Germinal center (tissue), 1 donor: ENCODE data around the gene TSNAXIP1.
A peak's percentile ranks its signal among the peaks of the same experiment; 100 is the strongest.
"Not testable (repeated sequence)": the region's sequence is repeated elsewhere in the genome, so short reads cannot be mapped to it uniquely, and the experiment has no call there.

Experiments used
- DNase-seq: peaks from one replicate; pipeline ENCODE4 v3.0.0; 2012; ENCODE audit warnings: mixed read lengths, low spot score

TSNAXIP1 gene

DNA sequence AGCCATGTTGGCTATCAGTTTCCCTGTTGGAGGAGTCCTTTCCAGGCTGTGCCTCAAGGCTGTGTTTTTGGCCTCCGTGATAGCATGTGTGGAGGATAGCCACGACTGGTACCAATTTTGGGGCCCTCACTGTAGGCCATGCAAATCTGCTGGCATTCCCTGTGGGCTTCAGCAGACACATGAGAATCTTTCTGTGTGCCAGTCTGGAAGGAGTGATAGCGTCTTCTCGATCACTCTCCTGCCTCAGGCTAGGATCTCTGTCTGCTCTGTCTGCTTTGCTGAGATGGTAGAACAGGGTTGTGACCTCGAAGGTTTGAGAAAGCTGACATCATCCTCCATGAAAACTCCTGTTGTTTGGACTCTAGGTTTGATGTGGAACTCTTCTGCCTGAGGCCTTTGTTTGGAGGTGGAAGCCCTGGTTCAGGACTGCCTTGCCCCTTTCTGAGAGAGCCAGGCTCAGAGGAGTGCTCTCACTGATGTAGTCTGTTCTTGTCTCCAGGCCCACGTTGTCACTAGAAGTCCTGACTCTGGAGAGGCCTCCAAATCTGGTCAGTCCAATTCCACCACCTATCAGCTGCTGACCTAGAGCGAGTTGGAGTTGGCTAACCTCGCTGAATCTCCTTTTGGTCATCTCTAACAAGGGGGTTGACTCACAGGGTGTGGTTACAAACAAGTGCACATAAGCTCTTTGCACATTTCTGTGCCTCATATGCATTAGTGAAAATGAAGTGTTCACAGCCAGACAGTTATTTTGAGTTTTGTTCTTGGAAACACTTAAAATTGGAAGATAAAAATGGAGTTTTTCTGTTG lies 54.1 kb downstream of the TSNAXIP1 start:
- DNase-seq, result no peak

DNA sequence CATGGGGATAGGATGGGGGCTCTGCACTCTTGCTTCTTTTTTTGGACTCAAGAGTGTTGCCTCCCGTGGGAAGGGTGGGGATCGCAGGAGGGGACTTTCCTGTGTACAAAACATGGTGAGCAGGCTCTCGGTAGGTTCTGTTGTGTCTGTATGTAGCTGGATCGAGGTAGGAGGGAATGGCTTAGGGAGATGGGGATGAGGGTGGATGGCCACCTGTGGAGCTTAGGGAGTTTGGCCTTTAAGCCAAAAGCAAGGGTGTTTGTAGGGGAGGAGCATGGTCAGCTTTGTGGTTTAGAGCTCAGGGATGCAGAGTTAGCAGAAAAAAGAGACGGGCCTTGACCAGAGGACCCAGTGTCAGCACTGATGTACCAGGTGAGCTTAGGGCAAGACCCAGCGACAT lies 55.2 kb downstream of the TSNAXIP1 start:
- no peak for DNase-seq

DNA sequence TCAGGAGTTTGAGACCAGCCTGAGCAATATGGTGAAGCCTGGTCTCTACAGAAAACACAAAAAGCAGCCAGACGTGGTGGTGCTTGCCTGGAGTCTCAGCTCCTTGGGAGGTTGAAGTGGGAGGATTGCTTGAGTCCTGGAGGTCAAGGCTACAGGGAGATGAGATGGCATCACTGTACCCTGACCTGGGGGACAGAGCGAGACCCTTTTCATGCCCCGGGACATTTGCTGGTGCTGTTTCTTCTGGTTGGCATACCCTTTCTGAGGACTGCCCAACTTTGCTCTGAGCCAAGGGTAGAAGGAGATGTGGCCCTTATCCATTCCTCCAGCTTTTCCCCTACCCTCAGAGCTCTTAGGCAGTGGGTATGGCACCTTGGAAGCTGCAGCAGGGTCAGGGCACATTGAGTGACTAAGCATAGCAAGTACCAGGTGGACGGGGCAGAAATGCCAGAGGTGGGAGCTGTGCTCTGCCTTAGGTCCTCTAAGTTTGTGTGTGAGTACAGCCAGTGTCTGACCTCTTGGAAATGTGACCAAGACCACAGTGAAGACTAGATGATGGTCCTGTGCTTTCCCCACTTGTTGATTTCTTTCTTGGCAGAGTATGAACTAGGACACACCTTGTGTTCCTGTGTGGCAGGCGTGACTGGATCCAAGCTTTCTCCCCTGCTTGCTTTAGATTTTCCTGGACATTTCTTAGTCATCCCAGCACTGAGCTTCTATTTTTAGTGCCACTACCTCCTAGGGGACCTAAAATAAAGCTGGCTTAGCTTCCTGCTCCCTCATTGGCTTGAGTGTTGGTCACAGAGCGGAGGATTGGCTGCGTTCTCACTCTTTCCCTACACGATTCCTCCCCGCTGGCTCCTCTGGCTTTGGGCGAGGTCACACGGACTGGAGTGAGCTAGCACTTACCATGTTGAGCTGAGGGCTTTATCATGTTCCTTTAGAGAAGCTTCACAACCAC lies 56.2 kb downstream of the TSNAXIP1 start:
- DNase-seq, result no peak

DNA sequence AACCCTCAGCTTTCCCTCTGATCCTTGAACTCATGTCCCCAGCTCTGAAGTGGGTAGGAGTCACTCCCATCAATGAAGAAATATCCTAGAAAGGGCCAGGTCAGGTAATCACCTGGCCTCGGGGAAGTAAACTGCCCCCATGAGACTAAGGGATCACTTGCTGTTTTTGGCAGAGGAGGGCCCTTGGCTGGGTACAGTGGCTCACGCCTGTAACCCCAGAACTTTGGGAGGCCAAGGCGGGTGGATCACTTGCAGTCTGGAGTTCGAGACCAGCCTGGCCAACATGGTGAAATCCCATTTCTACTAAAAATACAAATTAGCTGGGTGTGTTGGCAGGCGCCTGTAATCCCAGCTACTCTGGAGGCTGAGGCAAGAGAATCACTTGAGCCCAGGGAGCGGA lies 57.4 kb downstream of the TSNAXIP1 start:
- DNase-seq, result not testable (repeated sequence)

DNA sequence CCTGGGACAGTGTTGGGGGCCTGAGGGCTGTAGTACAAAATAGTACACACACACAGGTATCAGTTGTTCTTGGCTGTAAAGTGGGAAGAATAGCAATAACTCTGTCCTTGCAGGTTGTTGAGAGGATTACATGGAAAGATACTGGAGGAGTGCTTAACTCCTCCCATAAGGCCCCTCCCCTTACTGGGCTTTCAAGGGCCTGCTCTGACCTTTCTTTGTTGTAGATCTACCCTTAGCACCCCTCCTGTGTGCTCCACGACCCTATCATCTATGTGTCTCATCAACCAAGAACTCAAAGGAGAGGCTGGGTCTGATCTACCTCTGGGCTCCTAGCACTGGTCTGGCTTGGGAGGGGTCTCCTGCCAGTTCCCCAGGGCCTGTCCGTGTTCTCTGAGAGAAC lies 57.9 kb downstream of the TSNAXIP1 start:
- DNase-seq, result no peak

DNA sequence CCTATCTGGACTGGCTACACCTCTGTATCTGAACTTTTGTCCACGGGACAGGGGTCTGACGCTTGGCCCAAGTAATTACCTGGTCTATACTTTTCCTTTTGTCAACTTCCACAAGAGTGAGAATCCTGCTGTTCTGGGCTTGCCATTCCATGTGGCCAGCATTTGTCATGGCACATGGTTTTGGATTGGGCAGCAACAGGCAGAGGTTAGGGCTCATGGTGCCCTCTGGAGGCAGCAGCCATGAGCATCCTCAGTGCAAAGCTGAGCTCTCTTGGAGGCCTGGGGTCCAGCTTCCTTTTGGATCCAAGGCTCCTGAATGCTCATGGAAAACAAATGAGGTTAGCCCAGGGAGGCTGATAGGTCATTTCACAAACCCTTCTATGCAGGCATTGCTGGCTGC lies 58.6 kb downstream of the TSNAXIP1 start:
- DNase-seq, result no peak

DNA sequence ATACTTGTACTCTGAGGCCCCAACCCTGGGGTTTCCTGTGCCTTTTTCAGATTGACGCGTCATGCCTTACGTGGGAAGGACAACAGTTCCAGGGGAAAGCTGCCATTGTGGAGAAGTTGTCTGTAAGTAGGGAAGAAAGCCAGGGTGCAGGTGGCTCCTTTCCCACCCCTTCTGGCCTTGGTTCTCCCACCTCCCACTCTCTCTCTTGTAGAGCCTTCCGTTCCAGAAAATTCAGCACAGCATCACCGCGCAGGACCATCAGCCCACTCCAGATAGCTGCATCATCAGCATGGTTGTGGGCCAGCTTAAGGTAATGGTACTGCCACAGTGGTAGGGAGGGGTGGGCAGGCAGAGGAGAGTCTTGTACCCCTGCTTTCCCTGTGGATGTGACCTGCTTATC lies 61.6 kb downstream of the TSNAXIP1 start:
- DNase-seq, result no peak

DNA sequence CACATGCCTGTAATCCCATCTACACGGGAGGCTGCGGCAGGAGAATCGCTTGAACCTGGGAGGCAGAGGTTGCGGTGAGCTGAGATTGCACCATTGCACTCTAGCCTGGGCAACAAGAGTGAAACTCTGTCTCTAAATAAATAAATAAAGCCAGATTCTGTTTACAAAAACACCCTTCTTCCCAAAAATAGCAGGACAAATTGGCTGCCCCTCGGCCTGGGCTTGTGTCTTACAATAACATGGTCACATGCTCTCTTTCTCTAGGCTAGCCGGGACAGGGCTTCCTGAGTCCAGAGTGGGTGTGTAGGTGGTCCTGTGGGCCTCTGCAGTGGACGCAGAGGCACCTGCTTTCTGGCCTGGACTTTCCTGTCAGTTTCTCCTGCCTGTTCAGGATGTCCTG lies 63.0 kb downstream of the TSNAXIP1 start:
- DNase-seq, result no peak

DNA sequence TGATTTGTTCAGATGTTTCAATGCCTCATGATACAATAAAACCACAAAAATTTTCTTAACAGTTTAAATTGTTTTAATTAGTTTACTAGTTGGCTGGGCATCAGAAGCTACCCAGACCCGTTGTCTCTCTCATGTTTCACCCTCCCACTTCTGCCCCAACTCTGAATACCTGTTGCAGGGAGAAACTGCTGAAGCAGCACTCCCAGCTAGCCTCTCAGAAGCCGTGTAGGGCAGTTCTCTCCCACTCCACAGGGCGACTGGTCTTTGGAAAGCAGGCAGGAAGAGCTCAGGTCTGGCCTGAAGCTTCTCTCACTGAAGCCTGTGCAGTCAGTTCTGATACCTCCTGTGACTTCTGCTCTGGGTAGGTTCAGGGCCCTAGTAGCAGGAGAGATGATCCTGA lies 64.6 kb downstream of the TSNAXIP1 start:
- DNase-seq, result no peak

DNA sequence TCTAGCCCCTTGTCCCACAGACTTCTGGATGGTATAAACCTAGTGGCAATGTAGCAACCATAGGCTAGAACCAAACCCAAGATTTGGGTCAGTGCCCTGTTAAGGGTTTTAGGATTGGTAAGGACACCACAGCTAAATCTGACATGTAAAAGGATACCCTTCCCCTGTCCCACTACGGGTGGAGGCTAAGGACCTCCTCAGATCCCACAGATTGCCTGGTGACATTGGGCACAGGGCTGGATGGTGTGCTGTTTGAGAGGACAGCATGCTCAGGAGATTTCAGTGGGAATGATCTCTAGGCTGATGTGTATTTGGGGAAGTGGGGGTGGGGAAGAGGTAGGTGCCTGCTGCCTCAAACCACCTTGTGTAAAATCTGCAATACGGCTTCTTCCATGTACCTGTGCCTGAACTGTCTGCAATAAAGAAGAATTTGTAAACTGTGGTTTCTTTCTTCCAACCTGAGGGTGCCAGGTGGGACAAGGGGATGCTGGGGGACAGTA lies 65.5 kb downstream of the TSNAXIP1 start:
- DNase-seq, result no peak

DNA sequence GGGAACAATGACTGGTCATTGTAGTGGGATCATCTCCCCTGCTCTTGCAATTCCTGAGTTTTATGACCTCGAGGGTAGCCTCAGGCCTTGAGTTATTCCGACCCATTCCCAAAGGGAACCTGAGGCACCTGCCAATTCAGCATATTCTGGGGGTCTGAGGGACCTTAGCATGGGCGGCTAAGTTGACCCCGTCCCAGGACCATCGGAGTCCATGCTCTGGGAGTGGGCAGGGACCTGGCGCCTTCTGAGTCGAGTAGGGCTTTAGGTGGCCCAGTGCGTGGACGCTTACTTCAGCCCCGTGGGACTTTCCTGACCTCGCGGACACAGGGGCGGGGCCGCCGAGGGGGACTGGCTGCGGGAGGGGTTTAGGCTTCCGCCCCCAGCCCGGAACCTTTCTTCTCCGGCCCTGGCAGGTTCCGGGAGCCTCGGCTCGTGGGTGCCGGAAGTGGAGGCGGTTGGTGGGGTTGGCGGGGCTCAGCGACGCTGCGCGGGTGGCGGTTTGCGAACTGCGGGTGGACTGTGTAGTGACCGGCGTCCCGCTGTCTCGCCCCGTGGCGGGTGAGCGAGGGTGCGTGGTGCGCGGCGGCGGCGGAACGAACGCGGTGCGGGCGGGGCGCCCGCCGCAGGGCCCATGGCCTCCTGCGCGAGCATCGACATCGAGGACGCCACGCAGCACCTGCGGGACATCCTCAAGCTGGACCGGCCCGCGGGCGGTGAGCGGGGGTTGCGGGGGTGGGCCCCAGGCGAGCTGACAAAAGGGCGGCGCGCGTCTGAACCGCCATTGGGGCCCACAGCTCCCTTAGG lies 66.1 kb downstream of the TSNAXIP1 start, which contains the start of gene EDC4:
EDC4 (plus strand) TSS at position 422 of the 804 bp plus-strand sequence; CDS start at position 632, 210 bp downstream.
- DNase-seq, result peak; percentile 90

DNA sequence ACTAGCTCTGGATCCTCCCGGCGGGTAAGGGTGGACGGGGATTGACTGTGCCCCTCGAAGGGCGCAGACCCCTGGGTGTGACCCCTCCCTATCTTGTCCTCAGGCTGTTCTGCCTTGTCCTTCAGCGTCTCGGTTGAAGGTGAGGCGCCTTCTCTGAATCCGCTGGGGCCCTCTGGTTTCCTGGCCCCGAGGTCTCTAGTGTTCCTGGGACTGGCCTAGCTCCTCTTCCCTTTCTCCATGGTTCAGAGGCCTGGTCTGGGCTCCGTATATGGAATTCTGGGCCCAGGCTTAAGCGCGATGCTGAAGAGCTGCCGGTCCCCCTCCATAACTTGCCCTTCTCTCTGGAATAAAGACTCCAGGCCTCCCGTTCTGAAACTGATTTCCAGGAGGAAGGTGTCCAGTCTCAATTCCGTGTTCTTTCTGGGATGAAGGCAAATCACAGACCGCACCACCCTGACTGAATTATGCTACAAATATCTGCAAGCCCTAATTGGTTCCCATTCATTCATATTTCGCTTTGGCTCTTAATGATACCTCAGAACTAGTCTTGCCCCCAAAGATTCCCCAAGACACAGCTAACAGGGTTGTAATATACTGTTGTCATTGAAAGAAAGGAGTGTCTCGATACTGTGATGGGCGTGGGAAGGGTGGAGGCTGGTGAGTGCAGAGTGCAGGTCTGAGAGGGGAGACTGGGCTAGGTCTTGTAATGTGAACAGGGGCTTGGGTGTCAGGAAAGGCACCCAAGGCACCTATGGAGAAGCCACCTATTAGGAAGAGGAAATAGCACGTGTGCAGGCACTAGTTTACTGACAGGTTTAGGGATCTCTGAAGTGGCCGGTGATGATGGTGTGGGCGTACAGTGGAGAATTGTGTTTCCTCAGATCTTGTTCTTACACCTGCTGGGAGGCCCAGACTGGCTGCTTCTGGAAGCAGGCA lies 67.0 kb downstream of the TSNAXIP1 start:
- no peak for DNase-seq

DNA sequence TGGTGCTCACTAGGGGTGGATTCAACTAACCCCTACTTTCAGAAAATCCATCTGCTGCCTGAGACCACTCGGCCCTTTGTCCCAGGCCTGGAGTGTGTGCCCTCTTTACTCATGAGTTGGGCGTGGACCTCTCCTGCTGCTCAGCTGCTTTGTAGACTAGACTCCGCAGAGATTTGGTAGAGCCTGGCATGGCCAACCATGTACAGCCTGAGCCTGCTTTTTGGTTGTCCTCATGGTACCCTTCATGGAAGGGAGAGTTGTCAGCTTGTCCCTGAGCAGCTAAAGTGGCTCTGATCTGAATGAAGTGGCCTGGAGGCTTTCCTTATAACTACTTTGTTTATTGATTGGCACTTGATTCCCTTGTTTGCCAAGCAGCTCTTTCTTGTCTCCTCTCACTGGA lies 67.7 kb downstream of the TSNAXIP1 start:
- DNase-seq, result no peak

DNA sequence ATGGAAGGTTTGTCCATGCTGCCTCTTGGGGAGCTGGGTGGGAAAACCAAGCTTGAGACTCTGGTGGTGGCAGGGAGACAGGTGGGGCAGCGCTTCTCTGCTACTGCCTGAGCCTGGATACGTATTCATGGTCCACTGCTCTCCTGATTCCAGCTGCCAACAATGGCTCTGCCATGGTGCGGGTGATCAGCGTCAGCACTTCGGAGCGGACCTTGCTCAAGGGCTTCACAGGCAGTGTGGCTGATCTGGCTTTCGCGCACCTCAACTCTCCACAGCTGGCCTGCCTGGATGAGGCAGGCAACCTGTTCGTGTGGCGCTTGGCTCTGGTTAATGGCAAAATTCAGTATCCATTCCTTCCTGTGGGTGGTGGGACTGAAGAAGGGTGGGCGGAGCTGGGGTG lies 70.4 kb downstream of the TSNAXIP1 start:
- DNase-seq, result no peak
